Uterus (tissue), 4 donors: ENCODE results near the gene PCGF1. TPM values are rescaled to one million over a fixed set of nuclear protein-coding genes. Genes with fewer than 3 reads are reported as not detected.

Experiments used
- DNase-seq, 2 donors: peaks; one replicate each; pipeline ENCODE4 v3.0.0-alpha.2; 2019 to 2020
- H3K27ac ChIP-seq, 2 donors: fragments of 200-600 bp; sonication (generic); 1 replicate in 1 of 2; 2 replicates in 1 of 2; pipeline ENCODE4 v1.5.1; 2016 to 2018
- H3K27me3 ChIP-seq, 2 donors: fragments of 200-600 bp; sonication (generic); one replicate each; pipeline ENCODE4 v1.5.1; 2018 to 2019; ENCODE audit warnings: control low read depth in 1 of 2
- H3K36me3 ChIP-seq, 2 donors: fragments of 200-600 bp; sonication (generic); one replicate each; pipeline ENCODE4 v1.5.1; 2019; ENCODE audit warnings: control low read depth in 1 of 2
- H3K4me1 ChIP-seq, 2 donors: fragments of 200-600 bp; sonication (generic); one replicate each; pipeline ENCODE4 v1.5.1; 2018 to 2019; ENCODE audit warnings: control low read depth in 1 of 2
- H3K4me3 ChIP-seq, 2 donors: fragments of 200-600 bp; sonication (generic); 1 replicate in 1 of 2; 2 replicates in 1 of 2; pipeline ENCODE4 v1.5.1; 2018 to 2019; ENCODE audit warnings: mild to moderate bottlenecking in 1 of 2
- H3K9me3 ChIP-seq, 2 donors: fragments of 200-600 bp; sonication (generic); one replicate each; pipeline ENCODE4 v1.5.1; 2019; ENCODE audit warnings: control low read depth in 1 of 2
- CTCF ChIP-seq, 4 experiments: fragments of 200-600 bp in 2 of 4; fragments of 450-650 bp in 2 of 4; sonication (generic) in 2 of 4; IDR thresholded peaks; one replicate each; pipeline ENCODE4 v1.5.1; 2016 to 2019; ENCODE audit warnings: antibody characterized with exemption in 4 of 4, mild to moderate bottlenecking in 2 of 4, moderate library complexity in 1 of 4
- POLR2A ChIP-seq, 2 donors: fragments of 450-650 bp; IDR thresholded peaks; one replicate each; pipeline ENCODE4 v1.6.1; 2016; ENCODE audit warnings: antibody characterized with exemption in 2 of 2, mild to moderate bottlenecking in 1 of 2, moderate library complexity in 1 of 2
- intact Hi-C: fragments of 100-400 bp; cut with DNase I; formaldehyde crosslinking; loops from one replicate; pipeline ENCODE4 v1.15.1; 2023; ENCODE audit warnings: low total_unique reads
- total RNA-seq, 4 donors: library from RNA; depleted of rRNA in 3 of 4; stranded (reverse); fragments of >200 nt in 3 of 4; gene quantifications; one replicate each; pipeline versions ENCODE4 v1.1.0 to v1.2.4, GENCODE V29; 2014 to 2023
- donor health status: DM: yes; HTN: yes; CAD: no.

Gene PCGF1
- total RNA-seq, 4 donors from 2014 or later, result 2.9 to 11.3 (median 9.7) TPM

DNA sequence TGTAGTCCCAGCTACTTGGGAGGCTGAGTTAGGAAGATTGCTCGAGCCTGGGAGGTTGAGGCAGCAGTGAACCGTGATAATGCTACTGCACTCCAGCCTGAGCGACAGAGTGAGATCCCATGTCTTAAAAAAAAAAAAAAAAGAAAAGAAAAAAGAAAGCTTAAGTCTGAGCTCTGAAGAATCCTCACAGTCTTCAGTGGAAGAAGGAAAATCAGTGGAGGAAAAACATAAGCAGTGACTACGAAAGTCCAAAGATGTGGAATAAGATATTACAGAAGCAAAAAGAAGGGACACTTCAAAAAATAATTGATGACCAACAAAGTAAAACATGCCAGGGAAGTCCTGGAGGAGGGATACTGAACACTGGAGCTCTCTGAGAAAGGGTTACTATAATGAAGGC lies 2.8 kb upstream of the PCGF1 start:
- H3K36me3 ChIP-seq, result no peaks in the 10 kb centered on the region
- no peak overlapping the region for H3K4me3 ChIP-seq
- intact Hi-C loops, result no loop called here
- peaks cover 0 to 17% of the 10 kb centered on the region in 2 donors for H3K4me1 ChIP-seq
- no peak overlapping the region for H3K27ac ChIP-seq
- peaks cover 25% of the 10 kb centered on the region in 2 donors for H3K27me3 ChIP-seq
- no peak for TF ChIP-seq POLR2A (IDR thresholded peaks at IDR 0.05)
- no peak for TF ChIP-seq CTCF (IDR thresholded peaks at IDR 0.05)
- no peak for DNase-seq
- H3K9me3 ChIP-seq, result no peaks in the 10 kb centered on the region

DNA sequence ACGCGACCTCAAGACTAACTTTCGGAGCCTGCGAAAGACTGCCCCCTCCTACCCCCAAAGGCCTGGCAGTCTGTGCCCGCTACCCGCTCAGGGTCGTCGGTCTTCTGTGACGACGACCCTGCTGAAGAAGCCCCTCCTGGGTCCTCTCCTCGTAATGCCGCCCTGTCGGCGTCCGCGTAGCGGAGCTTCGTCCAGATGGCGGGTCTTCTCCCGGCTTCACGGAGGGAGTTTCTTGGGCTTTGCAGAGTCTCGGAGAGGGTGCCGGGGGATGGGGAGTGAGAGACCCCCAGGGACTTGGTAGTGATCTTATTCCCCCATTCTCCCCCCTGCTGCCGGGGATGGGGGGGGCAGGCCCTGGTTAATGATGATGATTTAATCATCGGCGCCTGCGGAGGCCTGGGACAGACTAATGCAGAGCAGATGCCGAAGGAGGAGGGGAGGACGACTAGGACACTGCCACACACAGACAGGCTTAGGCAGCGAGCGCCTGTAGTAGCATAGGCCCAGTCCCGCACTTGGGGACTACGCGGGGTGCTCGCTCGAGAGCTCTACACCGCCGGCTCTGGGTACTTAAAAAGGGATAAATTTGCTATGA lies 528 bp upstream of the PCGF1 start:
- intact Hi-C loops, result no loop called here
- TF ChIP-seq POLR2A (IDR thresholded peaks at IDR 0.05), result no peak
- TF ChIP-seq CTCF (IDR thresholded peaks at IDR 0.05), result no peak
- no peaks in the 10 kb centered on the region for H3K36me3 ChIP-seq
- no peak for DNase-seq
- H3K4me1 ChIP-seq, result peaks cover 0 to 9% of the 10 kb centered on the region in 2 donors
- H3K27ac ChIP-seq, result peak overlapping the region; percentile 97 to 99
- H3K9me3 ChIP-seq, result no peaks in the 10 kb centered on the region
- peak overlapping the region; percentile 72 to 73 for H3K4me3 ChIP-seq
- peaks cover 4 to 6% of the 10 kb centered on the region in 2 donors for H3K27me3 ChIP-seq

GRCh38 chr2:74505448-74506246 lies 1.8 kb downstream of the PCGF1 start:
- Histone ChIP-seq H3K9me3 (no peaks in the 10 kb centered on the region), H3K36me3 (no peaks in the 10 kb centered on the region), H3K27me3 (peaks cover 0 to 4% of the 10 kb centered on the region in 2 donors), H3K27ac (no peak overlapping the region), H3K4me3 (no peak overlapping the region), H3K4me1 (peaks cover 0 to 9% of the 10 kb centered on the region in 2 donors)
- TF ChIP-seq CTCF (IDR thresholded peaks at IDR 0.05) (no peak), POLR2A (IDR thresholded peaks at IDR 0.05) (no peak)
- no peak for DNase-seq
- intact Hi-C loops, result no loop called here

GRCh38 chr2:74504591-74504990 lies 2.9 kb downstream of the PCGF1 start:
- Histone ChIP-seq H3K27me3 (peaks cover 0 to 11% of the 10 kb centered on the region in 2 donors), H3K27ac (no peak overlapping the region), H3K36me3 (no peaks in the 10 kb centered on the region), H3K9me3 (no peaks in the 10 kb centered on the region), H3K4me3 (no peak overlapping the region), H3K4me1 (peaks cover 0 to 9% of the 10 kb centered on the region in 2 donors)
- no peak for TF ChIP-seq CTCF (IDR thresholded peaks at IDR 0.05)
- intact Hi-C loops, result no loop called here
- DNase-seq, result no peak
